Activated CD8-positive, alpha-beta T cell treated with anti-CD3 and anti-CD28 coated beads for 36 hours (primary cell): Measurements from ENCODE around the gene DYSF. TPM values are rescaled to one million over a fixed set of nuclear protein-coding genes. Genes with fewer than 3 reads are reported as not detected.

Source experiments
- ATAC-seq: fragments of 200-7000 bp; cut with Tn5 transposase; one replicate; pipeline ENCODE4 v1.10.0; 2021; ENCODE audit warnings: mild to moderate bottlenecking, moderate library complexity
- CTCF ChIA-PET: fragments of 350-600 bp; sonication (Branson Sonifier 250); formaldehyde crosslinking; loops from one replicate; lab custom pipeline; 2021; ENCODE audit warnings: antibody characterized with exemption; lab: Charles Lee
- POLR2A ChIA-PET: fragments of 350-600 bp; sonication (Branson Sonifier 250); formaldehyde crosslinking; loops from one replicate; lab custom pipeline; 2021; ENCODE audit warnings: antibody characterized with exemption; lab: Charles Lee
- DNase-seq: peaks from one replicate; pipeline ENCODE4 v3.0.0-alpha.2; 2020
- H3K27ac Mint-ChIP-seq: one replicate; pipeline ENCODE4 v1.8.0; 2021; ENCODE audit warnings: mild to moderate bottlenecking, mixed read lengths
- H3K27me3 Mint-ChIP-seq: one replicate; pipeline ENCODE4 v1.8.0; 2021; ENCODE audit warnings: mixed read lengths
- H3K36me3 Mint-ChIP-seq: one replicate; pipeline ENCODE4 v1.8.0; 2021; ENCODE audit warnings: low read depth, mixed read lengths
- H3K4me1 Mint-ChIP-seq: one replicate; pipeline ENCODE4 v1.8.0; 2021; ENCODE audit warnings: low read depth, mixed read lengths
- H3K4me3 Mint-ChIP-seq: one replicate; pipeline ENCODE4 v1.8.0; 2021; ENCODE audit warnings: mild to moderate bottlenecking, moderate library complexity, mixed read lengths
- H3K9me3 Mint-ChIP-seq: one replicate; pipeline ENCODE4 v1.8.0; 2021; ENCODE audit warnings: mixed read lengths
- CTCF ChIP-seq: fragments of 200-600 bp; IDR thresholded peaks from one replicate; pipeline ENCODE4 v1.8.0; 2022; ENCODE audit warnings: antibody characterized with exemption, mild to moderate bottlenecking
- intact Hi-C: fragments of 100-400 bp; cut with micrococcal nuclease; formaldehyde crosslinking; loops from one replicate; pipeline ENCODE4 v1.10.0; 2022
- total RNA-seq, 2 experiments: library from RNA; stranded (reverse); gene quantifications; one replicate each; pipeline ENCODE4 v1.2.3, GENCODE V29; 2021

The DYSF gene
- total RNA-seq, 2 experiments from 2014 or later = 3.5 to 3.8 TPM

GRCh38 chr2:71678874-71679273 lies 225.5 kb downstream of the DYSF start:
- no peak for ATAC-seq
- TF ChIP-seq CTCF = no peak
- intact Hi-C loops = no loop called here
- H3K4me1 Mint-ChIP-seq = no peaks in the 10 kb centered on the region
- H3K36me3 Mint-ChIP-seq = no peaks in the 10 kb centered on the region
- CTCF ChIA-PET = no interaction called here
- no peak overlapping the region for H3K4me3 Mint-ChIP-seq
- no peaks in the 10 kb centered on the region for H3K9me3 Mint-ChIP-seq
- peaks cover 3% of the 10 kb centered on the region for H3K27me3 Mint-ChIP-seq
- no peak overlapping the region for H3K27ac Mint-ChIP-seq
- POLR2A ChIA-PET = interaction anchor here (1.0 kb wide), 1 partner anchor 9 kb away, joined by 3 read pairs; no protein-coding TSS in a partner anchor
- DNase-seq = no peak

- Mint-ChIP-seq H3K4me3 (no peak overlapping the region), H3K36me3 (no peaks in the 10 kb centered on the region), H3K4me1 (no peaks in the 10 kb centered on the region), H3K27me3 (peaks cover 3% of the 10 kb centered on the region), H3K27ac (no peak overlapping the region), H3K9me3 (no peaks in the 10 kb centered on the region)
- ATAC-seq = no peak
- no peak for TF ChIP-seq CTCF
- POLR2A ChIA-PET = interaction anchor here (1.0 kb wide), 1 partner anchor 8 kb away, joined by 3 read pairs; no protein-coding TSS in a partner anchor
- CTCF ChIA-PET = no interaction called here
- intact Hi-C loops = no loop called here
- DNase-seq = no peak
Observed at GRCh38 chr2:71679491-71679890, 226.1 kb downstream of the DYSF start.

GRCh38 chr2:71680925-71681324 lies 227.6 kb downstream of the DYSF start:
- H3K27me3 Mint-ChIP-seq = peaks cover 3% of the 10 kb centered on the region
- TF ChIP-seq CTCF = no peak
- intact Hi-C loops = no loop called here
- H3K4me1 Mint-ChIP-seq = no peaks in the 10 kb centered on the region
- ChIA-PET POLR2A (no interaction called here), CTCF (no interaction called here)
- DNase-seq (no peak), ATAC-seq (no peak)
- H3K27ac Mint-ChIP-seq = no peak overlapping the region
- no peaks in the 10 kb centered on the region for H3K36me3 Mint-ChIP-seq
- no peak overlapping the region for H3K4me3 Mint-ChIP-seq
- no peaks in the 10 kb centered on the region for H3K9me3 Mint-ChIP-seq

GRCh38 chr2:71681626-71682025 lies 228.3 kb downstream of the DYSF start:
- H3K27ac Mint-ChIP-seq = no peak overlapping the region
- no peak for TF ChIP-seq CTCF
- intact Hi-C loops = no loop called here
- ATAC-seq (no peak), DNase-seq (no peak)
- H3K27me3 Mint-ChIP-seq = peaks cover 3% of the 10 kb centered on the region
- CTCF ChIA-PET = no interaction called here
- H3K4me1 Mint-ChIP-seq = no peaks in the 10 kb centered on the region
- POLR2A ChIA-PET = no interaction called here
- no peak overlapping the region for H3K4me3 Mint-ChIP-seq
- no peaks in the 10 kb centered on the region for H3K9me3 Mint-ChIP-seq
- no peaks in the 10 kb centered on the region for H3K36me3 Mint-ChIP-seq

GRCh38 chr2:71682341-71682740 lies 229.0 kb downstream of the DYSF start:
- CTCF ChIA-PET = no interaction called here
- intact Hi-C loops = no loop called here
- ATAC-seq = no peak

More at GRCh38 chr2:71682341-71682740, 229.0 kb downstream of the DYSF start:
- no peaks in the 10 kb centered on the region for H3K9me3 Mint-ChIP-seq
- H3K4me1 Mint-ChIP-seq = no peaks in the 10 kb centered on the region
- peaks cover 1% of the 10 kb centered on the region for H3K27me3 Mint-ChIP-seq
- POLR2A ChIA-PET = no interaction called here
- no peak overlapping the region for H3K27ac Mint-ChIP-seq
- no peak for DNase-seq
- H3K4me3 Mint-ChIP-seq = no peak overlapping the region
- no peak for TF ChIP-seq CTCF
- no peaks in the 10 kb centered on the region for H3K36me3 Mint-ChIP-seq
